ENCODE data around the gene OR51G1.

- no peak for TF ChIP-seq CTCF (IDR thresholded peaks at IDR 0.05 in 2 of 3, conservative IDR thresholded peaks at IDR 0.05 in 1 of 3; ENCODE audit: control insufficient read depth in 2 of 3, extremely low read depth in 1 of 3, insufficient read depth in 1 of 3, low read depth in 3 of 3, low read length in 3 of 3)
- TF ChIP-seq POLR2A (IDR thresholded peaks at IDR 0.05; ENCODE audit: low read depth, low read length): no peak
- no peak for TF ChIP-seq BHLHE40 (IDR thresholded peaks at IDR 0.05; ENCODE audit: borderline replicate concordance in 1 of 2, low read depth in 2 of 2, low read length in 1 of 2)
These were observed 38.7 kb upstream of the OR51G1 start for GRCh38 chr11:4962816-4963215.

All from GM12878 (cell line).